ENCODE measurements around the gene BCDIN3D. TPM values are rescaled to one million over a fixed set of nuclear protein-coding genes. Genes with fewer than 3 reads are reported as not detected.

BCDIN3D gene
- total RNA-seq, 2 donors from 2014 or later = 3.0 to 8.0 TPM

- Histone ChIP-seq H3K9me3 (no peaks in the 10 kb centered on the region), H3K27me3 (replicated peaks; ENCODE audit: insufficient read depth) (no peaks in the 10 kb centered on the region), H3K27ac (no peak overlapping the region), H3K4me1 (replicated peaks) (no peaks in the 10 kb centered on the region), H3K36me3 (no peaks in the 10 kb centered on the region), H3K4me3 (no peak overlapping the region)
- WGBS = 91% methylated on average over 7 of the region's 7 CpGs
- intact Hi-C loops (cut with DNase I) = no loop called here
- no peak for TF ChIP-seq CTCF (IDR thresholded peaks at IDR 0.05)
- TF ChIP-seq POLR2AphosphoS5 (IDR thresholded peaks at IDR 0.05) = no peak
- TF ChIP-seq POLR2A (IDR thresholded peaks at IDR 0.05) = no peak
- no peak for DNase-seq (ENCODE audit: low spot score)
Measured at GRCh38 chr12:49806877-49807276, 36.0 kb downstream of the BCDIN3D start.

- intact Hi-C loops (cut with DNase I) = no loop called here
- no peaks in the 10 kb centered on the region for H3K36me3 ChIP-seq
Measured at GRCh38 chr12:49806321-49806813, 36.5 kb downstream of the BCDIN3D start.

GRCh38 chr12:49805409-49805808, 37.5 kb downstream of the BCDIN3D start:
- Histone ChIP-seq H3K9me3 (no peaks in the 10 kb centered on the region), H3K4me1 (replicated peaks) (no peaks in the 10 kb centered on the region), H3K4me3 (no peak overlapping the region), H3K36me3 (no peaks in the 10 kb centered on the region), H3K27ac (no peak overlapping the region), H3K27me3 (replicated peaks; ENCODE audit: insufficient read depth) (no peaks in the 10 kb centered on the region)
- TF ChIP-seq POLR2AphosphoS5 (IDR thresholded peaks at IDR 0.05) = no peak
- no peak for TF ChIP-seq POLR2A (IDR thresholded peaks at IDR 0.05)
- no peak for TF ChIP-seq CTCF (IDR thresholded peaks at IDR 0.05)
- intact Hi-C loops (cut with DNase I) = no loop called here
- 91% methylated on average over 5 of the region's 5 CpGs for WGBS
- DNase-seq (ENCODE audit: low spot score) = no peak

More at GRCh38 chr12:49806321-49806813, 36.5 kb downstream of the BCDIN3D start:
- WGBS = 71% methylated on average over 7 of the region's 7 CpGs
- TF ChIP-seq POLR2AphosphoS5 (IDR thresholded peaks at IDR 0.05) = no peak
- no peak for TF ChIP-seq CTCF (IDR thresholded peaks at IDR 0.05)
- TF ChIP-seq POLR2A (IDR thresholded peaks at IDR 0.05) = no peak
- Histone ChIP-seq H3K27me3 (replicated peaks; ENCODE audit: insufficient read depth) (no peaks in the 10 kb centered on the region), H3K4me3 (no peak overlapping the region), H3K9me3 (no peaks in the 10 kb centered on the region), H3K4me1 (replicated peaks) (no peaks in the 10 kb centered on the region), H3K27ac (no peak overlapping the region)
- DNase-seq (ENCODE audit: low spot score) = no peak

GRCh38 chr12:49804821-49805220, 38.1 kb downstream of the BCDIN3D start:
- intact Hi-C loops (cut with DNase I) = no loop called here
- Histone ChIP-seq H3K36me3 (no peaks in the 10 kb centered on the region), H3K27me3 (replicated peaks; ENCODE audit: insufficient read depth) (no peaks in the 10 kb centered on the region), H3K4me1 (replicated peaks) (no peaks in the 10 kb centered on the region), H3K9me3 (no peaks in the 10 kb centered on the region), H3K4me3 (no peak overlapping the region), H3K27ac (no peak overlapping the region)
- 92% methylated on average over 10 of the region's 10 CpGs for WGBS
- TF ChIP-seq CTCF (IDR thresholded peaks at IDR 0.05) = no peak
- no peak for TF ChIP-seq POLR2AphosphoS5 (IDR thresholded peaks at IDR 0.05)
- TF ChIP-seq POLR2A (IDR thresholded peaks at IDR 0.05) = no peak
- no peak for DNase-seq (ENCODE audit: low spot score)

GRCh38 chr12:49803693-49804450, 39.0 kb downstream of the BCDIN3D start:
- no peaks in the 10 kb centered on the region for H3K36me3 ChIP-seq
- intact Hi-C loops (cut with DNase I) = no loop called here
- H3K27ac ChIP-seq = no peak overlapping the region
- H3K4me3 ChIP-seq = no peak overlapping the region
- no peaks in the 10 kb centered on the region for H3K4me1 ChIP-seq (replicated peaks)
- H3K27me3 ChIP-seq (replicated peaks; ENCODE audit: insufficient read depth) = no peaks in the 10 kb centered on the region
- DNase-seq (ENCODE audit: low spot score) = no peak
- H3K9me3 ChIP-seq = no peaks in the 10 kb centered on the region
- TF ChIP-seq CTCF (IDR thresholded peaks at IDR 0.05) = no peak
- TF ChIP-seq POLR2AphosphoS5 (IDR thresholded peaks at IDR 0.05) = no peak
- no peak for TF ChIP-seq POLR2A (IDR thresholded peaks at IDR 0.05)
- WGBS = 86% methylated on average over 11 of the region's 12 CpGs

Data from prostate gland (tissue), 2 donors.